Heart right ventricle (tissue), 16 donors: ENCODE data around the gene GUK1. TPM values are rescaled to one million over a fixed set of nuclear protein-coding genes. Genes with fewer than 3 reads are reported as not detected.

Source experiments
- ATAC-seq, 8 donors: fragments of 200-7000 bp; cut with Tn5 transposase; one replicate each; pipeline ENCODE4 v1.9.1; 2020; ENCODE audit warnings: mild to moderate bottlenecking in 8 of 8, moderate library complexity in 8 of 8, moderate number of reproducible peaks in 1 of 8
- DNase-seq, 2 donors: peaks; one replicate each; pipeline ENCODE4 v3.0.0-alpha.2; 2020
- H3K27ac ChIP-seq, 10 donors: fragments of 200-600 bp; sonication (generic) in 2 of 10; one replicate each; pipeline versions ENCODE4 v1.5.0 to v1.8.0; 2020 to 2022; ENCODE audit warnings: mild to moderate bottlenecking in 3 of 10
- H3K27me3 ChIP-seq, 7 donors: fragments of 200-600 bp; one replicate each; pipeline ENCODE4 v1.8.0; 2021 to 2022; ENCODE audit warnings: mild to moderate bottlenecking in 2 of 7
- H3K36me3 ChIP-seq, 9 donors: fragments of 200-600 bp; sonication (generic) in 1 of 9; one replicate each; pipeline versions ENCODE4 v1.5.0 to v1.8.0; 2020 to 2022; ENCODE audit warnings: mild to moderate bottlenecking in 2 of 9
- H3K4me1 ChIP-seq, 9 donors: fragments of 200-600 bp; sonication (generic) in 1 of 9; one replicate each; pipeline versions ENCODE4 v1.5.0 to v1.8.0; 2020 to 2022; ENCODE audit warnings: mild to moderate bottlenecking in 4 of 9
- H3K4me3 ChIP-seq, 10 donors: fragments of 200-600 bp; sonication (generic) in 2 of 10; one replicate each; pipeline versions ENCODE4 v1.5.0 to v1.8.0; 2020 to 2022; ENCODE audit warnings: mild to moderate bottlenecking in 7 of 10, moderate library complexity in 2 of 10
- H3K9me3 ChIP-seq, 11 donors: fragments of 200-600 bp in 10 of 11; sonication (generic) in 2 of 11; one replicate each; pipeline versions ENCODE4 v1.5.0 to v1.8.0; 2013 to 2022; ENCODE audit warnings: mild to moderate bottlenecking in 2 of 11, control low read depth in 1 of 11, moderate library complexity in 1 of 11
- CTCF ChIP-seq, 9 donors: fragments of 200-600 bp; sonication (generic) in 2 of 9; IDR thresholded peaks; one replicate each; pipeline versions ENCODE4 v1.5.0 to v1.8.0; 2021 to 2022; ENCODE audit warnings: antibody characterized with exemption in 9 of 9, mild to moderate bottlenecking in 5 of 9, moderate library complexity in 1 of 9
- WGBS, 2 donors: extraction: QIAGEN DNeasy Blood & Tissue Kit; methylation state at CpG; one replicate each; pipeline ENCODE4 v1.1.7; 2013; ENCODE audit warnings: inconsistent platforms in 1 of 2; 5-methylcytosine and 5-hydroxymethylcytosine counted together
- intact Hi-C, 10 donors: fragments of 100-400 bp; cut with DNase I; formaldehyde crosslinking; loops; one replicate each; pipeline versions ENCODE4 v1.11.1 to v1.14.2; 2022
- polyA plus RNA-seq, 2 donors: library from polyadenylated mRNA; stranded (reverse); fragments of 200-250 nt; gene quantifications; one replicate each; pipeline ENCODE4 v1.2.3, GENCODE V29; 2013
- total RNA-seq, 10 donors: library from RNA; stranded (reverse); fragmentation: NEBNext Ultra II Directional in 3 of 10; extraction: Animal tissue kit (Norgen Biotek cat#: 25700) in 3 of 10; gene quantifications; one replicate each; pipeline versions ENCODE4 v1.2.1 to v1.2.4, GENCODE V29; 2021 to 2023
- donor health status: Arrhythmogenic right ventricular cardiomyopathy.
- donor health status: ischemic (EF 13 %, LVEDD 7.1; RV severe dilation, severe dysfunction).
- donor health status: healthy with polysubstance abuse.
- donor health status: DM: no; HTN: yes; CAD: no.
- donor health status: DM: no; HTN: no; CAD: no.
- donor health status: ischemic (EF 25% LVEDD 6.9; RV normal size, moderate dysfunction).
- donor health status: ischemic (EF 25% LVEDD 5.7; RV mildly dilated, moderate dysfunction).
- donor health status: healthy.
- donor health status: DM: yes; HTN: yes; CAD: no.
- donor health status: Ischemic cardiomyopathy.
- donor health status: ischemic (EF 35%, LVEDD 5.7; RV mildly dilated, moderate dysfunction).
- donor health status: nonischemic (EF 11% LVEDD 7.7; RV severe dilation, severe dysfunction).
- donor health status: DM: yes; HTN: yes; CAD: no.
- donor health status: PGD.
- donor health status: ischemic (EF 29% LVEDD 5.4; RV normal size, mild dysfunction).
- donor health status: nonischemic (EF 23%, LVEDD 6.1; RV moderate dilation, normal function).

Gene GUK1
- total and polyA plus RNA-seq, 12 donors: 121 to 474 (median 169) TPM

- intact Hi-C loops: no loop called here
- Histone ChIP-seq H3K27ac (no peak overlapping the region), H3K9me3 (no peaks in the 10 kb centered on the region), H3K36me3 (peaks cover 0 to 9% (median 0%) of the 10 kb centered on the region in 9 donors), H3K4me1 (peaks cover 23 to 45% (median 30%) of the 10 kb centered on the region in 9 donors), H3K4me3 (no peak overlapping the region), H3K27me3 (peaks cover 0 to 4% (median 0%) of the 10 kb centered on the region in 7 donors)
- WGBS, 2 donors: 93 to 95% methylated on average over 11 of the region's 11 CpGs
- TF ChIP-seq CTCF (IDR thresholded peaks at IDR 0.05): no peak
- DNase-seq (no peak), ATAC-seq (no peak)
Observed at GRCh38 chr1:228154021-228154669, 14.1 kb downstream of the GUK1 start.

- intact Hi-C loops: no loop called here
- H3K27me3 ChIP-seq: peaks cover 0 to 4% (median 0%) of the 10 kb centered on the region in 7 donors
- WGBS, 2 donors: 88 to 89% methylated on average over 20 of the region's 20 CpGs
- DNase-seq: no peak
- peaks cover 0 to 4% (median 0%) of the 10 kb centered on the region in 9 donors for H3K36me3 ChIP-seq
- no peak for ATAC-seq
- no peak overlapping the region for H3K27ac ChIP-seq
- no peak overlapping the region for H3K4me3 ChIP-seq
- H3K4me1 ChIP-seq: peaks cover 18 to 37% (median 22%) of the 10 kb centered on the region in 9 donors
- H3K9me3 ChIP-seq: no peaks in the 10 kb centered on the region
- no peak for TF ChIP-seq CTCF (IDR thresholded peaks at IDR 0.05)
Observed at GRCh38 chr1:228154670-228155571, 14.8 kb downstream of the GUK1 start.

- H3K9me3 ChIP-seq: no peaks in the 10 kb centered on the region
- intact Hi-C loops: no loop called here
- H3K27me3 ChIP-seq: peaks cover 0 to 4% (median 0%) of the 10 kb centered on the region in 7 donors
- H3K36me3 ChIP-seq: no peaks in the 10 kb centered on the region
- H3K27ac ChIP-seq: no peak overlapping the region
- H3K4me1 ChIP-seq: peaks cover 9 to 28% (median 13%) of the 10 kb centered on the region in 9 donors
- ATAC-seq (no peak), DNase-seq (no peak)
- no peak overlapping the region for H3K4me3 ChIP-seq
- TF ChIP-seq CTCF (IDR thresholded peaks at IDR 0.05): no peak
- 90% methylated on average over 16 of the region's 16 CpGs for whole genome bisulfite sequencing, 2 donors
Observed at GRCh38 chr1:228155596-228156514, 15.8 kb downstream of the GUK1 start.

- intact Hi-C loops: no loop called here
- no peak for TF ChIP-seq CTCF (IDR thresholded peaks at IDR 0.05)
- DNase-seq: no peak
- Histone ChIP-seq H3K4me1 (peaks cover 3 to 27% (median 9%) of the 10 kb centered on the region in 9 donors), H3K9me3 (no peaks in the 10 kb centered on the region), H3K36me3 (no peaks in the 10 kb centered on the region), H3K4me3 (no peak overlapping the region), H3K27me3 (peaks cover 0 to 4% (median 2%) of the 10 kb centered on the region in 7 donors), H3K27ac (no peak overlapping the region)
- 71 to 73% methylated on average over 9 of the region's 9 CpGs for WGBS, 2 donors
- ATAC-seq: no peak
Observed at GRCh38 chr1:228156515-228156881, 16.4 kb downstream of the GUK1 start.
